ENCODE measurements around the gene AGAP1.

DNA sequence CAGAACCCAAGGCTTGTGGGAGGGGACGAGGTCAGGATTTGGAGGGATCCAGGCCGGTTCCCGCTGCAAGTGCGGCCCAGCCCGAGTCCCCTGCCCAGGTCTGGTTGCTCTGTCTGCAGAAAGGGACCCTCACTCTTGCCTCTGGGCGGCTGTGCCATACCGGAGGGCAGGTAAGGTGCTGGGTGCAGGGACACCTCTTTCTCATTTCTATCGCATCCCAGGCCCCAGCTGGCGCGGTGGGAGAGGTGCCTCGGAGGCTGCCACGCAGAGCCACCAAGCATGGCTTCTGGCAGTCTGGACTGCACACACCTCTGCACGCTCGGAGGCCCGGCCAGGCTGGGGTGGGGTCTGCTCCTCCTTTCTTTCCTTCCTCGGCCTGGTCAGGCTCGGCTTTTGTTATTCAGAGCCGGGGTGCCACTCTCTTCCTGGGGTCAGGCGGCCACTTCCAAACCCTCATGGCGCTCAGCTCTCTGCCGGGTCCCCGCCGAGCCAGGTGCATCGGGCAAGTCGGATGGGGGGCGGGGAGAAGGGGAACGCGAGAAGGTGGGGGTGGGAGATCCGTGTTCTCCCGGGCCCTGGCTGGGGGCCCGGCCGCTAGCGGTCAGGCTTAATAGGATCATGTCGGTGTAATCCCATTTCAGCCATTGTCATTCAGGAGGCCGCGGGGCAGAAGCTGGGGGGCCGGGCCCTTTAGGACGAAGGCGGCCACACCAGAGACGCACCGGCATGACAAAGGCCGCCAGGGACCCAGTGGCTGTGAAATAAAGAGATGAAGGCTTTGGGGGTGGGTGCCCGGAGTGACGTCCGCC is 665.3 kb downstream of the AGAP1 start:
- TF ChIP-seq, protein P1, sequence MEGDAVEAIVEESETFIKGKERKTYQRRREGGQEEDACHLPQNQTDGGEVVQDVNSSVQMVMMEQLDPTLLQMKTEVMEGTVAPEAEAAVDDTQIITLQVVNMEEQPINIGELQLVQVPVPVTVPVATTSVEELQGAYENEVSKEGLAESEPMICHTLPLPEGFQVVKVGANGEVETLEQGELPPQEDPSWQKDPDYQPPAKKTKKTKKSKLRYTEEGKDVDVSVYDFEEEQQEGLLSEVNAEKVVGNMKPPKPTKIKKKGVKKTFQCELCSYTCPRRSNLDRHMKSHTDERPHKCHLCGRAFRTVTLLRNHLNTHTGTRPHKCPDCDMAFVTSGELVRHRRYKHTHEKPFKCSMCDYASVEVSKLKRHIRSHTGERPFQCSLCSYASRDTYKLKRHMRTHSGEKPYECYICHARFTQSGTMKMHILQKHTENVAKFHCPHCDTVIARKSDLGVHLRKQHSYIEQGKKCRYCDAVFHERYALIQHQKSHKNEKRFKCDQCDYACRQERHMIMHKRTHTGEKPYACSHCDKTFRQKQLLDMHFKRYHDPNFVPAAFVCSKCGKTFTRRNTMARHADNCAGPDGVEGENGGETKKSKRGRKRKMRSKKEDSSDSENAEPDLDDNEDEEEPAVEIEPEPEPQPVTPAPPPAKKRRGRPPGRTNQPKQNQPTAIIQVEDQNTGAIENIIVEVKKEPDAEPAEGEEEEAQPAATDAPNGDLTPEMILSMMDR (IDR thresholded peaks at IDR 0.05) = no peak
- TF ChIP-seq POLR2A (IDR thresholded peaks at IDR 0.05) = no peak
